ENCODE results near the gene RERE. TPM values are rescaled to one million over a fixed set of nuclear protein-coding genes. Genes with fewer than 3 reads are reported as not detected.

The RERE gene
- total RNA-seq, 2 donors from 2014 or later, result 96.0 to 105 TPM

DNA sequence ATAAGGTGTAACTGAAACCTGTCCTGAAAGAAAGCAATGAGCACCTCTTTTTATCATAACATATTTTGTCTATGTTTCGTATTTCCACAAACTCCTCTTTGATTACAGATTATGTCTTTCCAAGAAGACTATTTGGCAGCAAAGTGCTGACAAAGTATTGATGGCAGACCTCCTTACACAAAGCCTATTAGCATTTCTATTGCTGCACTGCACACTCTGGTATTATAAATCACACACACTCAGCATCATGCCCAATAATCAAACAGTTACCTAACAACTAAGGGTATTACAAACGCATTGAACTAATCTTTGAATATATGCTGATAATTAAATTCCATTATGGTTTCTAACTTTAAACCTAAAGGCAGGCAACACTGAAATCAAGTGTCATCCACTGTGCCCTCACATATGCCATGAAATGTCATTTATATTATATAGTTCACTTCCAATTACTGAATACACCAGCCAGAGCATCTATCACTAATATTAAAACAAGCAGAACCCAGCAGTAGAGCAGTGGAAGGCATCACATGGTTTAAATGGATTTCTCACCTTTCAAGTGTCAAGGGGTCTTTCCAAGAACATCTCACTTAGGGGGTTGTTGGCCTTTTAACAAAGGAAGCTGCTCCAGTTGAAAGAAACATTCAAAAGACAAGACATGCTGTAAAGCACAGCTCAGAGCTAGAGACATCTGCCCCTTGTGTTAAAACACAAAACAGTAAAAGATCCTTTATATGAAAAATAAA is 239.1 kb downstream of the RERE start:
- no peaks in the 10 kb centered on the region for H3K27me3 ChIP-seq

DNA sequence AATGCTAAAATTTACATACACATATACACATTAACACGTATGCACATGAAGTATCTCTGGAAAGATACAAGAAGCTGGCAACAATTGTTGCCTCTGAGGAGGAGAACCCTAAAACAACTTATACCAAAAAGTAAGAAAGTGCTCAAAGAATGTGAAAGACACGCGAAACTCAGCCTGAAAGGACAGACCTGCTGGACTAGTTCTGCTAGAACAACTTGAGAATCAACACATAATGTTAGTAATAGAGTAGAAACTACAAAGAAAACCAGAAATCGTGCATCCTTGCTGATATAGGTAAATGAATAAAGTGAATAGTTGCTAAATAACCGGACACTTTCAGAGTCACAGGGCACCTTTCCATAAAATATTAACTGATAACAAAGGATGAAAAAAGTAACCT is 242.5 kb downstream of the RERE start:
- Histone ChIP-seq H3K9ac (ENCODE audit: low read depth in 2 of 2, low read length in 2 of 2) (no peak overlapping the region), H3K27ac (no peak overlapping the region), H3K4me1 (no peaks in the 10 kb centered on the region), H3K27me3 (no peaks in the 10 kb centered on the region), H3K9me3 (no peaks in the 10 kb centered on the region), H3K36me3 (no peaks in the 10 kb centered on the region), H3K4me3 (no peak overlapping the region)
- intact Hi-C loops (cut with DNase I), result no loop called here
- TF ChIP-seq, protein P1, sequence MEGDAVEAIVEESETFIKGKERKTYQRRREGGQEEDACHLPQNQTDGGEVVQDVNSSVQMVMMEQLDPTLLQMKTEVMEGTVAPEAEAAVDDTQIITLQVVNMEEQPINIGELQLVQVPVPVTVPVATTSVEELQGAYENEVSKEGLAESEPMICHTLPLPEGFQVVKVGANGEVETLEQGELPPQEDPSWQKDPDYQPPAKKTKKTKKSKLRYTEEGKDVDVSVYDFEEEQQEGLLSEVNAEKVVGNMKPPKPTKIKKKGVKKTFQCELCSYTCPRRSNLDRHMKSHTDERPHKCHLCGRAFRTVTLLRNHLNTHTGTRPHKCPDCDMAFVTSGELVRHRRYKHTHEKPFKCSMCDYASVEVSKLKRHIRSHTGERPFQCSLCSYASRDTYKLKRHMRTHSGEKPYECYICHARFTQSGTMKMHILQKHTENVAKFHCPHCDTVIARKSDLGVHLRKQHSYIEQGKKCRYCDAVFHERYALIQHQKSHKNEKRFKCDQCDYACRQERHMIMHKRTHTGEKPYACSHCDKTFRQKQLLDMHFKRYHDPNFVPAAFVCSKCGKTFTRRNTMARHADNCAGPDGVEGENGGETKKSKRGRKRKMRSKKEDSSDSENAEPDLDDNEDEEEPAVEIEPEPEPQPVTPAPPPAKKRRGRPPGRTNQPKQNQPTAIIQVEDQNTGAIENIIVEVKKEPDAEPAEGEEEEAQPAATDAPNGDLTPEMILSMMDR (IDR thresholded peaks at IDR 0.05), result no peak
- DNase-seq, result no peak

More for the DNA sequence above, 239.1 kb downstream of the RERE start:
- TF ChIP-seq, protein P1 (IDR thresholded peaks at IDR 0.05), result no peak
- intact Hi-C loops (cut with DNase I), result no loop called here
- no peak overlapping the region for H3K27ac ChIP-seq
- no peaks in the 10 kb centered on the region for H3K36me3 ChIP-seq
- H3K4me3 ChIP-seq, result no peak overlapping the region
- no peak for DNase-seq
- H3K4me1 ChIP-seq, result no peaks in the 10 kb centered on the region
- H3K9ac ChIP-seq (ENCODE audit: low read depth in 2 of 2, low read length in 2 of 2), result no peak overlapping the region
- H3K9me3 ChIP-seq, result no peaks in the 10 kb centered on the region

DNA sequence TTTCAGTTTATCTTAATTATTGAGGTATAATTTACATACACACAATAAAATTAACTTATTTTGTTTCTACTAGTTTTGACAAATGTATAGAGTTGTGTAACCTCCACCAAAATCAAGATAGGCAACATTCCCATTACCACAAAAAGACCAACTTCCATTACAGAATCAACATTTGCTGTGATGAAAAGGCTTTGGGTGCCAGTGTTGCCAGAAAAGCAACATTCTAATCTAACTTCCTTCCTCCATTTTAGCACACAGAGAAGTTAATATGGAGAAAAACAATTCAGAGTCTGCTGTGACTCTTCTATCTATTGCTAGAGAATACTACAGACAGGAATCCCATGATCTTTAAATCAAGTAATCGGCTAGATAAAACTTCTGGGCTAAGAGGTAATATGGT is 245.3 kb downstream of the RERE start:
- H3K27me3 ChIP-seq, result no peaks in the 10 kb centered on the region
- no peak overlapping the region for H3K4me3 ChIP-seq
- peak overlapping the region; percentile 6 for H3K27ac ChIP-seq
- H3K9ac ChIP-seq (ENCODE audit: low read depth in 2 of 2, low read length in 2 of 2), result no peak overlapping the region
- intact Hi-C loops (cut with DNase I), result no loop called here
- TF ChIP-seq, protein P1 (IDR thresholded peaks at IDR 0.05), result no peak
- H3K4me1 ChIP-seq, result no peaks in the 10 kb centered on the region
- H3K36me3 ChIP-seq, result no peaks in the 10 kb centered on the region
- no peak for DNase-seq
- no peaks in the 10 kb centered on the region for H3K9me3 ChIP-seq

DNA sequence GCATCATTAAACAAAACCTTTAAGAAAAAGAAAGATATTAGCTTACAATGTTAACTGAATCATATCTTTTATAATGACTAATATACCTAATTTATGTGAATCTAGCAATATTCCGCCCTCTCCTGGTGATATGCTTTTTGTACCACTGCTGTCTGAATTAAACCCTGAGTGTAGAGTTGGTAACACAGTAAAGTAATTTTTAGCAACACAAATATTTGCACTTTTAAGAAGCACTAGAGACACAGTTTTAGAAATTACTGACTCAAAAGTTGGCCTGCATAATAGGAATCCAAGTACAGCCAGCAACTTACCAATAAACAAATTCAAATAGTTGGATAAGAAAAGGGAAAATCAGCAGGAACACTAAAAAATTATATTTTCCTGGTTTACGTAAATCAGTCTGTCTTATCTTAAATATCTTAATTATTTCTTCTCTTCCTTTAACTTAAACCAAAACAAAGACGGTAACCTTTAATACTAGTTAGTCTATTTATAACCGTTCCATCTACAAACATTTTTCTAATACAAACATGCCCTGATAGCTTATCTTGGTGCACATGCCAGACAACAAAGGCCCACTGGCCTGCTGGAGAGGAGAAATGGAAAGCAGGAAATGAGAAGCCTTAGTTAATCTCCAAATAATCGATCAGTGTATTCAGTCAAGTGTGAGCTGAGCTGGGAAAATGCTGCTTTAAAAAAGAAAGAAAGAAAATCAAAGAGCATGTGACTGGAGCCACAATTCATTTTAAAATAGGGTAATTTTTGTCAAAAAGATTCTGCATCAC is 246.0 kb downstream of the RERE start:
- no peak overlapping the region for H3K4me3 ChIP-seq
- H3K9ac ChIP-seq (ENCODE audit: low read depth in 2 of 2, low read length in 2 of 2), result no peak overlapping the region
- no peaks in the 10 kb centered on the region for H3K36me3 ChIP-seq
- no peaks in the 10 kb centered on the region for H3K27me3 ChIP-seq
- H3K4me1 ChIP-seq, result no peaks in the 10 kb centered on the region
- intact Hi-C loops (cut with DNase I), result no loop called here
- peak overlapping the region; percentile 6 for H3K27ac ChIP-seq
- no peaks in the 10 kb centered on the region for H3K9me3 ChIP-seq
- DNase-seq, result no peak
- TF ChIP-seq, protein P1 (IDR thresholded peaks at IDR 0.05), result no peak

DNA sequence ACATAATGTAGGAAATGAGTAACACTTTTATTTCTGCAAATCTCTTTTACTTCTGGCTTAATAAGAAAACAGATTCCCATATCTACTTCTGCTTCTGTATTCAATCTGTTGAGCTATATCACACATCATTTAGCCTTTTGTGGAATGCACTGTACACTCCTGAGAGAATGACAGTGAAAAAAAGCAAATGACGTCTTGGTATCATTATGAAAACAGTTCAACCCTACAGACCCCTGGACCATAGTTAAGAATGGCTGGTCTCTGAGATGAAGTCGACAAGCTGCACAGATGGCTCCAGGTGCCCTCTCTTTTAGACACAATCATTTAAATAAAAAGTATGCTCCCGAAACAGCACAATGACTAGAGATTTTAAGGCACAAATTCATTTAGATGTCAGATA is 247.0 kb downstream of the RERE start:
- Histone ChIP-seq H3K4me3 (no peak overlapping the region), H3K9ac (ENCODE audit: low read depth in 2 of 2, low read length in 2 of 2) (no peak overlapping the region), H3K36me3 (no peaks in the 10 kb centered on the region), H3K27ac (no peak overlapping the region), H3K27me3 (no peaks in the 10 kb centered on the region), H3K9me3 (no peaks in the 10 kb centered on the region), H3K4me1 (no peaks in the 10 kb centered on the region)
- intact Hi-C loops (cut with DNase I), result no loop called here
- TF ChIP-seq, protein P1 (IDR thresholded peaks at IDR 0.05), result no peak
- no peak for DNase-seq
